Right cardiac atrium (tissue), 5 donors: ENCODE measurements around the gene MICB. TPM values are rescaled to one million over a fixed set of nuclear protein-coding genes. Genes with fewer than 3 reads are reported as not detected.

Source experiments
- ATAC-seq, 2 donors: fragments of 200-7000 bp; cut with Tn5 transposase; one replicate each; pipeline versions ENCODE4 v1.8.0 to v1.9.1; 2020; ENCODE audit warnings: moderate library complexity in 2 of 2, mild to moderate bottlenecking in 1 of 2
- DNase-seq, 3 donors: peaks; one replicate each; pipeline ENCODE4 v3.0.0-alpha.2; 2020
- H3K27ac ChIP-seq: one replicate; pipeline ENCODE4 v1.5.1; 2013; ENCODE audit warnings: mild to moderate bottlenecking, low read length, control low read depth, moderate library complexity
- H3K27me3 ChIP-seq: one replicate; pipeline ENCODE4 v1.6.1; 2013; ENCODE audit not compliant: control insufficient read depth, insufficient read depth
- H3K4me1 ChIP-seq: one replicate; pipeline ENCODE4 v1.6.1; 2013; ENCODE audit warnings: low read length; ENCODE audit not compliant: control insufficient read depth, insufficient read depth
- H3K4me3 ChIP-seq: one replicate; pipeline ENCODE4 v1.5.1; 2013; ENCODE audit warnings: low read length, control low read depth
- H3K9me3 ChIP-seq: one replicate; pipeline ENCODE4 v1.6.1; 2013; ENCODE audit warnings: low read length; ENCODE audit not compliant: control insufficient read depth
- WGBS: extraction: QIAGEN DNeasy Blood & Tissue Kit; methylation state at CpG from one replicate; pipeline ENCODE4 v1.1.7; 2013; 5-methylcytosine and 5-hydroxymethylcytosine counted together
- intact Hi-C, 4 donors: fragments of 100-400 bp; cut with DNase I; formaldehyde crosslinking; loops; one replicate each; pipeline versions ENCODE4 v1.11.0 to v1.14.0; 2022 to 2023
- polyA plus RNA-seq: library from polyadenylated mRNA; stranded (reverse); fragments of 200-250 nt; gene quantifications from one replicate; pipeline ENCODE4 v1.2.3, GENCODE V29; 2013
- total RNA-seq, 4 donors: library from RNA; stranded (reverse); fragmentation: NEBNext Ultra II Directional; extraction: Animal tissue kit (Norgen Biotek cat#: 25700); gene quantifications; one replicate each; pipeline ENCODE4 v1.2.1, GENCODE V29; 2021
- donor health status: healthy with polysubstance abuse.
- donor health status: DM: no; HTN: yes; CAD: no.
- donor health status: DM: no; HTN: no; CAD: no.
- donor health status: DM: no; HTN: yes; CAD: no; lungs with severe emphysema.
- donor health status: DM: yes; HTN: yes; CAD: no.

MICB gene
- total and polyA plus RNA-seq, 5 donors, result 1.2 to 1.8 (median 1.6) TPM

- Histone ChIP-seq H3K4me3 (no peak overlapping the region), H3K4me1 (no peaks in the 10 kb centered on the region), H3K27ac (no peak overlapping the region), H3K27me3 (no peaks in the 10 kb centered on the region), H3K9me3 (no peaks in the 10 kb centered on the region)
- WGBS, result 88% methylated on average over 1 of the region's 1 CpG
- DNase-seq (no peak), ATAC-seq (no peak)
- intact Hi-C loops, result no loop called here
Measured at GRCh38 chr6:31465185-31465536, 32.8 kb upstream of the MICB start.

- Histone ChIP-seq H3K4me3 (no peak overlapping the region), H3K27ac (no peak overlapping the region), H3K9me3 (no peaks in the 10 kb centered on the region), H3K27me3 (no peaks in the 10 kb centered on the region), H3K4me1 (no peaks in the 10 kb centered on the region)
- no peak for ATAC-seq
- 85% methylated on average over 5 of the region's 5 CpGs for WGBS
- intact Hi-C loops, result no loop called here
- no peak for DNase-seq
Measured at GRCh38 chr6:31465718-31466117, 32.2 kb upstream of the MICB start.

- Histone ChIP-seq H3K4me3 (no peak overlapping the region), H3K27me3 (no peaks in the 10 kb centered on the region), H3K9me3 (no peaks in the 10 kb centered on the region), H3K27ac (no peak overlapping the region), H3K4me1 (no peaks in the 10 kb centered on the region)
- no peak for ATAC-seq
- no peak for DNase-seq
- intact Hi-C loops, result no loop called here
- 76% methylated on average over 4 of the region's 4 CpGs for WGBS
Measured at GRCh38 chr6:31466466-31466865, 31.5 kb upstream of the MICB start.

- Histone ChIP-seq H3K27me3 (no peaks in the 10 kb centered on the region), H3K4me1 (no peaks in the 10 kb centered on the region), H3K4me3 (no peak overlapping the region), H3K27ac (no peak overlapping the region), H3K9me3 (no peaks in the 10 kb centered on the region)
- intact Hi-C loops, result no loop called here
- no peak for DNase-seq
- ATAC-seq, result no peak
- 69% methylated on average over 8 of the region's 8 CpGs for WGBS
Measured at GRCh38 chr6:31467151-31467550, 30.8 kb upstream of the MICB start.

- WGBS, result 72% methylated on average over 2 of the region's 2 CpGs
- H3K27ac ChIP-seq, result no peak overlapping the region
- H3K4me1 ChIP-seq, result no peaks in the 10 kb centered on the region
- no peak for ATAC-seq
- no peaks in the 10 kb centered on the region for H3K9me3 ChIP-seq
- no peak for DNase-seq
- intact Hi-C loops, result no loop called here
- no peak overlapping the region for H3K4me3 ChIP-seq
- no peaks in the 10 kb centered on the region for H3K27me3 ChIP-seq
Measured at GRCh38 chr6:31468311-31468710, 29.6 kb upstream of the MICB start.

- Histone ChIP-seq H3K4me3 (no peak overlapping the region), H3K9me3 (no peaks in the 10 kb centered on the region), H3K4me1 (no peaks in the 10 kb centered on the region), H3K27ac (no peak overlapping the region), H3K27me3 (no peaks in the 10 kb centered on the region)
- ATAC-seq (no peak), DNase-seq (no peak)
- WGBS, result 53% methylated on average over 2 of the region's 2 CpGs
- intact Hi-C loops, result no loop called here
Measured at GRCh38 chr6:31470801-31471200, 27.1 kb upstream of the MICB start.

GRCh38 chr6:31471711-31472110 is 26.2 kb upstream of the MICB start:
- Histone ChIP-seq H3K9me3 (no peaks in the 10 kb centered on the region), H3K27ac (no peak overlapping the region), H3K4me1 (no peaks in the 10 kb centered on the region), H3K27me3 (no peaks in the 10 kb centered on the region), H3K4me3 (no peak overlapping the region)
- DNase-seq, result no peak
- WGBS, result 71% methylated on average over 2 of the region's 2 CpGs
- no peak for ATAC-seq
- intact Hi-C loops, result no loop called here

- no peak overlapping the region for H3K27ac ChIP-seq
- no peak for DNase-seq
- no peak overlapping the region for H3K4me3 ChIP-seq
- H3K9me3 ChIP-seq, result no peaks in the 10 kb centered on the region
- no peaks in the 10 kb centered on the region for H3K4me1 ChIP-seq
- H3K27me3 ChIP-seq, result no peaks in the 10 kb centered on the region
- WGBS, result 88% methylated on average over 2 of the region's 2 CpGs
- no peak for ATAC-seq
- intact Hi-C loops, result no loop called here
Measured at GRCh38 chr6:31472259-31472658, 25.7 kb upstream of the MICB start.

- no peak overlapping the region for H3K4me3 ChIP-seq
- no peaks in the 10 kb centered on the region for H3K9me3 ChIP-seq
- no peak for ATAC-seq
- H3K27me3 ChIP-seq, result no peaks in the 10 kb centered on the region
- no peak for DNase-seq
- intact Hi-C loops, result no loop called here
- H3K4me1 ChIP-seq, result no peaks in the 10 kb centered on the region
- WGBS, result 82% methylated on average over 4 of the region's 4 CpGs
- H3K27ac ChIP-seq, result no peak overlapping the region
Measured at GRCh38 chr6:31473244-31473643, 24.7 kb upstream of the MICB start.

GRCh38 chr6:31473780-31474761 is 23.9 kb upstream of the MICB start:
- ATAC-seq (peak in 1 of 2 donors; percentile 34), DNase-seq (no peak)
- 75% methylated on average over 8 of the region's 8 CpGs for WGBS
- Histone ChIP-seq H3K9me3 (no peaks in the 10 kb centered on the region), H3K4me1 (no peaks in the 10 kb centered on the region), H3K27me3 (no peaks in the 10 kb centered on the region), H3K27ac (no peak overlapping the region), H3K4me3 (no peak overlapping the region)
- intact Hi-C loops, result no loop called here

GRCh38 chr6:31474871-31475286 is 23.1 kb upstream of the MICB start:
- WGBS, result 72% methylated on average over 6 of the region's 6 CpGs
- intact Hi-C loops, result no loop called here
- no peak overlapping the region for H3K27ac ChIP-seq
- no peak for DNase-seq
- no peak overlapping the region for H3K4me3 ChIP-seq
- H3K4me1 ChIP-seq, result no peaks in the 10 kb centered on the region
- no peak for ATAC-seq
- H3K9me3 ChIP-seq, result no peaks in the 10 kb centered on the region
- H3K27me3 ChIP-seq, result no peaks in the 10 kb centered on the region
